Measurements from ENCODE around the gene RAI14. TPM values are rescaled to one million over a fixed set of nuclear protein-coding genes. Genes with fewer than 3 reads are reported as not detected.
"Not testable (repeated sequence)": the region's sequence is repeated elsewhere in the genome, so short reads cannot be mapped to it uniquely, and the experiment has no call there.

RAI14 gene
- total and polyA plus RNA-seq, 2 donors from 2014 or later: 13.2 to 60.3 TPM

- FAIRE-seq: no peak
- peaks cover 10 to 24% (median 12%) of the 10 kb centered on the region in 3 donors for H3K4me1 ChIP-seq (ENCODE audit: control insufficient read depth in 2 of 3, insufficient read depth in 2 of 3, low read depth in 1 of 3, low read length in 3 of 3)
- intact Hi-C loops (cut with DNase I): no loop called here
- TF ChIP-seq CTCF (IDR thresholded peaks at IDR 0.05; ENCODE audit: borderline replicate concordance, extremely low read depth, insufficient read depth): no peak
- peak in 4 of 5 donors; percentile 52 to 94 (median 86) for DNase-seq
- H3K36me3 ChIP-seq (ENCODE audit: control insufficient read depth in 2 of 3, insufficient read depth in 3 of 3, low read length in 3 of 3): peaks cover 0 to 5% (median 2%) of the 10 kb centered on the region in 3 donors
- H3K9ac ChIP-seq (ENCODE audit: low read length in 3 of 3): peak overlapping the region in 2 of 3 donors; percentile 0 to 20
- H3K4me3 ChIP-seq (ENCODE audit: low read length in 3 of 3): peak overlapping the region in 2 of 3 donors; percentile 39 to 40
- no peaks in the 10 kb centered on the region for H3K27me3 ChIP-seq (ENCODE audit: control insufficient read depth, insufficient read depth, low read length)
- no peaks in the 10 kb centered on the region for H3K9me3 ChIP-seq (ENCODE audit: control insufficient read depth in 2 of 3, insufficient read depth in 1 of 3, low read length in 3 of 3)
- H3K27ac ChIP-seq (ENCODE audit: low read depth in 2 of 2, low read length in 2 of 2): peak overlapping the region; percentile 68 to 75
Measured at GRCh38 chr5:34756781-34757624, 100.9 kb downstream of the RAI14 start.

GRCh38 chr5:34758514-34758913, 102.4 kb downstream of the RAI14 start:
- intact Hi-C loops (cut with DNase I): no loop called here
- Histone ChIP-seq H3K4me3 (ENCODE audit: low read length in 3 of 3) (no peak overlapping the region), H3K27ac (ENCODE audit: low read depth in 2 of 2, low read length in 2 of 2) (no peak overlapping the region), H3K9ac (ENCODE audit: low read length in 3 of 3) (no peak overlapping the region), H3K27me3 (ENCODE audit: control insufficient read depth, insufficient read depth, low read length) (no peaks in the 10 kb centered on the region), H3K9me3 (ENCODE audit: control insufficient read depth in 2 of 3, insufficient read depth in 1 of 3, low read length in 3 of 3) (no peaks in the 10 kb centered on the region), H3K36me3 (ENCODE audit: control insufficient read depth in 2 of 3, insufficient read depth in 3 of 3, low read length in 3 of 3) (peaks cover 0 to 5% (median 2%) of the 10 kb centered on the region in 3 donors), H3K4me1 (ENCODE audit: control insufficient read depth in 2 of 3, insufficient read depth in 2 of 3, low read depth in 1 of 3, low read length in 3 of 3) (peaks cover 10 to 28% (median 12%) of the 10 kb centered on the region in 3 donors)
- DNase-seq (no peak), FAIRE-seq (no peak)
- TF ChIP-seq CTCF (IDR thresholded peaks at IDR 0.05; ENCODE audit: borderline replicate concordance, extremely low read depth, insufficient read depth): no peak

- intact Hi-C loops (cut with DNase I): not testable (repeated sequence)
Measured at GRCh38 chr5:34759213-34759612, 103.1 kb downstream of the RAI14 start.

GRCh38 chr5:34765662-34766061, 109.5 kb downstream of the RAI14 start:
- Histone ChIP-seq H3K36me3 (ENCODE audit: control insufficient read depth in 2 of 3, insufficient read depth in 3 of 3, low read length in 3 of 3) (peaks cover 2 to 4% (median 3%) of the 10 kb centered on the region in 3 donors), H3K27me3 (ENCODE audit: control insufficient read depth, insufficient read depth, low read length) (no peaks in the 10 kb centered on the region), H3K9ac (ENCODE audit: low read length in 3 of 3) (no peak overlapping the region), H3K4me1 (ENCODE audit: control insufficient read depth in 2 of 3, insufficient read depth in 2 of 3, low read depth in 1 of 3, low read length in 3 of 3) (peaks cover 0 to 4% (median 0%) of the 10 kb centered on the region in 3 donors), H3K9me3 (ENCODE audit: control insufficient read depth in 2 of 3, insufficient read depth in 1 of 3, low read length in 3 of 3) (no peaks in the 10 kb centered on the region), H3K27ac (ENCODE audit: low read depth in 2 of 2, low read length in 2 of 2) (no peak overlapping the region), H3K4me3 (ENCODE audit: low read length in 3 of 3) (no peak overlapping the region)
- intact Hi-C loops (cut with DNase I): no loop called here
- DNase-seq (no peak), FAIRE-seq (no peak)
- TF ChIP-seq CTCF (IDR thresholded peaks at IDR 0.05; ENCODE audit: borderline replicate concordance, extremely low read depth, insufficient read depth): no peak

More at GRCh38 chr5:34759213-34759612, 103.1 kb downstream of the RAI14 start:
- peaks cover 10 to 28% (median 12%) of the 10 kb centered on the region in 3 donors for H3K4me1 ChIP-seq (ENCODE audit: control insufficient read depth in 2 of 3, insufficient read depth in 2 of 3, low read depth in 1 of 3, low read length in 3 of 3)
- H3K9me3 ChIP-seq (ENCODE audit: control insufficient read depth in 2 of 3, insufficient read depth in 1 of 3, low read length in 3 of 3); H3K36me3 ChIP-seq (ENCODE audit: control insufficient read depth in 2 of 3, insufficient read depth in 3 of 3, low read length in 3 of 3); H3K27me3 ChIP-seq (ENCODE audit: control insufficient read depth, insufficient read depth, low read length); H3K27ac ChIP-seq (ENCODE audit: low read depth in 2 of 2, low read length in 2 of 2); H3K9ac ChIP-seq (ENCODE audit: low read length in 3 of 3); FAIRE-seq; H3K4me3 ChIP-seq (ENCODE audit: low read length in 3 of 3); DNase-seq: not testable (repeated sequence)

Measured in kidney (tissue), 14 donors.